SKM-1 treated with dmso at 0.1 percent for 144 hours (cell line): ENCODE results near the gene SLC19A3.
A peak's percentile ranks its signal among the peaks of the same experiment; 100 is the strongest.
"Not testable (repeated sequence)": the region's sequence is repeated elsewhere in the genome, so short reads cannot be mapped to it uniquely, and the experiment has no call there.

Experiments used
- DNase-seq: peaks from one replicate; lab custom pipeline; 2025; ENCODE audit not compliant: unreplicated experiment; lab: John Stamatoyannopoulos, UW

Gene SLC19A3

DNA sequence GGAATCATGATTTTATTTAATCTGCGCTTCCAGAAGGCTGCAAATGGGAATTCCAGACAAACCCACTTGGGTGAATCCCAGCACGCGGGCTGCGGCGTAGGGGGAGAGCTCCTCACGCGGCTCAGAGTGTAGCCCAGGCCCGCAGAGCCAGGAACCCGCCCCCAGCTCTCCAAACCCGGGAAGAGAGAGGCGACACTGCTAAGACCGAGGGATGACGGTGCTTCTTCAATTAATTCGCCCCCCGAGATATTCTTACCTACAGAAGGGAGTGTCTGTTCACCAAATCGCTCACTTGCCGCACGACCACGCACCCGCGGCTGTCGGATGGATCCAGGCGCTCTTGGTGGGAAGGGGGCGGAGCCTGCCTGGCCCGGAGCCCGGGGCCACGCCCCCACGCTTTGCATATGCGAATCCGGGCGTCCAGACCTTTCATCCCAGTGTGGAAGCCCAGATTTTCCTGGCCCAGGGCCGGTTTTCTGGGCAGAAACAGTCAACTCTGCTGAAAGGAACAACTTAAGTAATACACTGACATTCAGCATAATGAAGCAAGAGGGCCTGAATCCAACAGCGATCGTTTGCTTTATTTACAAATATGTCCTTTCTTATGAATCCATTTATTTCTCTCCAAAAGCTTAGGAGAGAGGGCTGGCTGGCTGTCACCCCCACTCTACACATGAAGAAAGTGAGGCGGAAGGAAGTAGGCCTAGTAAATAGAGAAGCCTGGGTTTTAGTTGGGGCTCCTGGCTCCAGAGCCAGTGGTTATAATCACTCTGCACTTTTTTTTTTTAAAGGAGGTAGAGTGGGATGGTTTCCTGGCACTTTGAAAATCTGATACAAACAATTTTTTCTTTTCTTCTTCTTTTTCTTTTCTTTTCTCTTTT, at the start of gene SLC19A3:
SLC19A3 (minus strand) TSS at position 342 of the 881 bp plus-strand sequence. CDS start 15,710 bp downstream, outside the sequence.
- DNase-seq: no peak

DNA sequence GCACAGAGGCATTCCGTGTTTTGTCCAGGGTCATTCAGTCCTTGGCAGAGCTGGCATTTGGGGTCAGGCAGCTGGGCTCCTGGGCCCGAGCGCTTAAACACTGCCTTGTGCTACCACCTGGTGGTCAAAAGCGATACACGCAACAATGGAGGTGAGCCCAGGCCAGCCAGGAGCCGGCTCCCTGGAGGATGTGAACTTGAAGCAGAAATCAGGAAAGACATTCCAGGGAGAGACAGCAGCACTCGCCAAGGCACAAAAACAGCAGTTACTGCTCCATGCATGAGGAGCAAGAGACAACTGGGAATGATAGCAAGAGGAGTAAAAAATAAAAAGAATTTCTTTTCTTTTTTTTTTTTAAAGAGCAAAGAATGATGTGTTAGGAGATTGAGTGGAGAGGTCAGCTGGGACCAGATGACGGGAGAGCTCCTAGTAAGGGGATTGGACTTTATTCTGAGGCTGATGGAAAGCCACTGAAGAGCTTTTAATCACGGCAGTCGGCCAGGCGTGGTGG, 48.6 kb upstream of the SLC19A3 start:
- peak; percentile 50 for DNase-seq

DNA sequence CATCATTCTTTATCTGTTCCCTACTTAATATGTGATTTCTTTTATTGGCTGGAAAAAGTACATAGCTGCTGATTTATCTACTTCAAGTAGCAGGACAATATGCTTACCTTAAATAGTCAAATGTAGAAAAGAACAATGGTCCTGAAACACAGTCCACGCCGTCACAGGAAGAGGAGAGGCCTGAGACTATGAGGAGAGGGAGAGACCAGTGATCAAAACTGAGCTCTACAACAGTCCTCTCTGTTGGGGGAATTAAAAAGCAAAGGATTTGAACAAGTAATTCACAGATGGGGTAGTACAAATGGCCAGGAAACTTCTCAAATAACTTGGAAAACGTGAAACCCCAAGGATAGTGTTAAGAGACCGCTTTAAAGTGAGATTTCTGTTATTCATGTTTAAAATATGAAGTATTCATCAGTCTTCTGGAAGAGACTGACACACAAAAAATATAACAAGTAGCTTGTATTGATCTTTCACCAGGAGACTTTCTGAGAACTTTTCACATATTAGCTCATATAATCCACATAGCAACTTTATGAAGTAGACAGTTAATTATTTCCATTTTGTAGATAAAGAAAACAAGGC, 48.1 kb upstream of the SLC19A3 start:
- no peak for DNase-seq

DNA sequence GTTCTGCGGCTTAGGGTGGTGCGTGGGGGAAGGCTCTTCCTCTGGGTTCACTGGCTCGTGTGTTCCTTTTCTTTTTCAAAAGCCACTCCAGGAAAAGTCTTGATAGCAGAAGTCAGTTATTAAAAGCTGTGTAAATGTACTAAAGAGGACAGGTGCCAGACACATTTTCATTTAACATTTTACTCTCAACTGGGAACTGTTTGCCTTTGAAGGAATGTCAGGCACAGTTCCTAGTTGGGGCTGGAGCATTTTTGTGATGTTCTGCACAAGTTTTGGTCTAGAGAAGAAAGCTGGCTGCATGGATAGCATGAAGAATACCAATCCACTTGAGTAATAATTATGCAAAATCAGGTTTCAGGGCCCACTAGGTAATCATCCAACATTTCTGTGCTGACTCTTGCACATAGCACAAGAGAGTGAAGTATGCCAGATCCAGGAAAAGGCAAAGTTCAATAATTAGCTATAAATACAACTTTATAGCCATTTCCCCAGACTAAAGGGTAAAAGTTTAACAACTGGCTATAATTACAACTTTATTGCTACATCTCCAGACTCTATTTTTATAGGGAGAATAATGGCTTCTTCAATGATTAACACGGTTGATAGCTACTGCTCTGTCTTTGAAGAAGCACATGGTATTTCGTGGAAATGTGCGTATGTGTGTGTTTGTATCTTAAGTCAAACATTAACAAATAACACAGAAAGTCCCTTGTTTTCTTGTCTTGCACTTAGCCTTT, 44.1 kb upstream of the SLC19A3 start:
- no peak for DNase-seq

DNA sequence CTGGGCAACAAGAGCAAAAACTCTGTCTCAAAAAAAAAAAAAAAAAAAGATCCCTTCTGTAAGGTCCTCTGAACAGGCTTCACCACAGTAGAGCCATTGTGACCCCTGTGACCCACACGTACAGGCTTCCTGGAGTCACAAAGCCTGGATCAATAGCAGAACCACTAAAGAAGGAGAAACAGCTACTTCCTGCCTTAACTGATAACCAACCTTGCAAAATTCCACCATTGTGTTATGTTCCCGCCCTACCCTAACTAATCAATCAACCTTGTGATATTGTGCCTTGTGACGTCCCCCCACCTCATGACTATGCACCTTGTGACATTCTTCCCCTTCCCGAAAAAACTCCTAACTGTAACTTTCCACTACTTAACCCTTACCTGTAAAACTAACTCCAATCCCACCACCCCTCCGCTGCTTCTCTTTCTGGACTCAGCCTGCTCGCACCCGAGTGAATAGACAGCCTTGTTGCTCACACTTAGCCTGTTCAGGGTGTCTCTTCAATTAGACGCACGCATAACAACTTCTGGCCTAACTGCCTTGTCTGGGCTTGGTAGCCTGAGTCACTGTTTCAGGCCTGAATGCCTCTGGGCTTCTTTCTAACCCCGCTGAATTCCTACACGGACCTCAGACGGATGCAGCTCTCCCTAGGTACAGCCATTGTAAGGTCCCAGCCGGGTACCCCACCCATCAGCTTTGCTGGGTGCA, 41.7 kb upstream of the SLC19A3 start:
- peak; percentile 24 for DNase-seq

DNA sequence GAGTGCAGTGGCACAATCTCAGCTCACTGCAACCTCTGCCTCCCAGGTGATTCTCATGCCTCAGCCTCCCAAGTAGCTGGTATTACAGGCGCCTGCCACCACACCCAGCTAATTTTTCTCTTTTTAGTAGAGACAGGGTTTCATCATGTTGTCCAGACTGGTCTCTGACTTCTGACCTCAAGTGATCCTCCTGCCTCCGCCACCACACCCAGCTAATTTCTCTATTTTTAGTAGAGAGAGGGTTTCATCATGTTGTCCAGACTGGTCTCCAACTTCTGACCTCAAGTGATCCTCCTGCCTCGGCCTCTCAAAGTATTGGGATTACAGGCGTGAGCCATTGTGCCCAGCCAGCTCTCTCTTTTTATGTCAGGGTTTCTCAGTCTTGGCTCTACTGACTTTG, 38.4 kb upstream of the SLC19A3 start:
- DNase-seq: not testable (repeated sequence)

DNA sequence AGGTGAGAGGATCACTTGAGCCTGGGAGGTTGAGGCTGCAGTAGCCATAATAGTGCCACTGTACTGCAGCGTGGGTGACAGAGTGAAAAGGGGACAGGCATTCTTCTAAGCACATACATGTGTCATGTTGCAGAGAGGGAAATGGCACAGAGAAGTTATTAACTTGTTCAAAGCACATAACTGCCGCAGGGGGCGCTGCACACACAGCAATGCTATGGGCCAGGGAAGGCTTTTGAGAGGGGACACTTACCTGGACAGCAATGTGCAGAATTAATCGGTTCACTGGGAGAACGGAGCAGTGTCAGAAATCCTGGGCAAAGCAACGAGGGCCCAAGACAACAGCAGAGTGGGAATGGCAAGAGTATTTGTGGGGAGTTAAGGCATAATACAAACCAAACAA, 30.3 kb upstream of the SLC19A3 start:
- DNase-seq: no peak

DNA sequence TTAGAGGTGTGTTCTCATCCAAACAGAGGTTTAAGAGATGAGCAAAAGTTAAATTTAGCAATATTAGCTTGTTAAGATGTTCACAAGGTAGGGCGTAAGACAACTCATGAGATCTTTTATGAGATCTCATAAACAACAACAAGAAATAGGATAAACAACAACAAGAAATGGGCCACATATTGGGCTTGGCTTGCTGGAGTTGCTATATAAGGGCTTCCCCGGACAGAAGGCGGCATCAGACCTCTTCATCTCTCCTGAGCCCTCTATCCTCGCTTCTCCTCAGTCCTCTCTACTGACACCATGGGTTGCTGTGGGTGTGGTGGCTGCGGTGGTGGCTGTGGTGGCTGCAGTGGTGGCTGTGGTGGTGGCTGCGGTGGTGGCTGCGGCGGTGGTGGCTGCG, 27.8 kb upstream of the SLC19A3 start, which contains the start of gene SCYGR8:
SCYGR8 (plus strand) TSS at position 301 of the 400 bp plus-strand sequence; CDS start at position 301, 0 bp downstream.
- DNase-seq: no peak

DNA sequence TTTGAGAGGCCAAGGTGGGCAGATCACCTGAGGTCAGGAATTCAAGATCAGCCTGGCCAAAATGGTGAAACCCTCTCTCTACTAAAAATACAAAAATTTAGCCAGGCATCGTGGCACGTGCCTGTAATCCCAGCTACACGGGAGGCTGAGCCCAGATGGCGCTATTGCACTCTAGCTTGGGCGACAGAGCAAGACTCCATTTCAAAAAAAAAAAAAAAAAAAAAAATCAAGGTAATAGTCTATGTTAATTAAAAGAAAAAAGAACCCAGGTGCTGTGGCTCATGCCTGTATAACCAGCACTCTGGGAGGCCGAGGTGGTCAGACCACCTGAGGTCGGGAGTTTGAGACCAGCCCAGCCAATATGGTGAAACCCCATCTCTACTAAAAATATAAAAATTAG, 22.9 kb upstream of the SLC19A3 start:
- DNase-seq: not testable (repeated sequence)

DNA sequence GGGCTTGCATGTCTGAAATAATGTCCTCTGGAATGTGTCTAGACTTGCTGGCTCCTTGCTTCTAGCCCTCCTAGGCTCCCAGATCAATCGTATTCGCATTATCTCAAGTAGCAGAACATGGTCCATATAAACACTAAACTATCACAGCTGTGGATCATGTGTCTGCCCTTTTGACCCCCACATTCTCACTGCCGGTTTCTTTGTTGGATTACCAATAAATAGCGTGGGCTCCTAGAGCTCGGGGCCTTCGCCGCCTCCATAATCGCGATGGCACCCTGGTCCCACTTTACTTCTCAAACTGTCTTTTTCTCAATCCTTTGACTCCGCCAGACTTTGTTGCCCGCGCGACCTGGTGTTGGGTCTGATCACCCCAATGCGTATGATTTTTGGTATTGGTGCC, 21.5 kb upstream of the SLC19A3 start:
- no peak for DNase-seq

DNA sequence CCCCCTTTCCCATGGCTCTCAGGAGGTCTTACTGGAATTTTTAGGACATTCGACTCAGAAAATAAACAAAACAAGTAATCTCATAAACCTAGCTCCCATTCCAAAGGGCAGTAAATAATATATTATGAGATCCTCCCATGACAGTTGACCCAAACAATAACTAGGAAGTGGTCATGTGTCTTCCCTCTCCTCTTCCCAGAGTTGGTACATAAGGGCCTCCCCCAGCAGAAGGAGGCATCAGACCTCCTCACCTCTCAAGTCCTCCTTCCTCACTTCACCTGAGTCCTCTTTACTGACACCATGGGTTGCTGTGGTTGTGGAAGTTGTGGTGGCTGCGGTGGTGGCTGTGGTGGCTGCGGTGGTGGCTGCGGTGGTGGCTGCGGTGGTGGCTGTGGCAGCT, 10.2 kb upstream of the SLC19A3 start, which contains the start of gene SCYGR7:
SCYGR7 (plus strand) TSS at position 301 of the 400 bp plus-strand sequence; CDS start at position 301, 0 bp downstream.
- no peak for DNase-seq

DNA sequence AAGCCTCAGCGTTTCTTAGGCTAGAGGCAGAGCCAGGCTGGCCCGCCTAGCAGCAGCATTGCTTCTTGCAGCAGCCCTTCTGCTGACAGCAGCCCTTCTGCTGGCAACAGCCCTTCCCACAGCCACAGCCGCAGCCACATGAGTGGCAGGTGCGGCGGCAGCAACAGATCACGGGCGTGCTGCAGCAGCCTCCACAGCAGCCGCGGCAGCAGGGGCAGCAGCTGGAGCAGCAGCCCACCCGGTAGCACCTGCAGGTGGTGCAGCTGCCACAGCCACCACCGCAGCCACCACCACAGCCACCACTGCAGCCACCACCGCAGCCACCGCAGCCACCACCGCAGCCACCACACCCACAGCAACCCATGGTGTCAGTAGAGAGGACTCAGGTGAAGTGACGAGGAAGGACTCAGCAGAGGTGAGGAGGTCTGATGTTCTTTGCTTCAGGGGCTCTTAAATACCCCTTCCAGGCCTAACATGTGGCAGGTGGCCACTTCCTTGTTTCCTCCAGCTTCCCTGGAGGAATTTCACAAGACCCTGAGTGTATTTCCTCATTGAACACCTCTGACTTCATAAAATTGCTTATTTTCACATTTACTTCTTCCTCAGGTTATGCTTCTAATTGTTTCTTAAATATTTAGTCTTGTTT, 6.7 kb upstream of the SLC19A3 start, which contains the start of gene SCYGR6:
SCYGR6 (minus strand) TSS at position 364 of the 646 bp plus-strand sequence; CDS start at position 364, 0 bp downstream.
- DNase-seq: peak; percentile 51

DNA sequence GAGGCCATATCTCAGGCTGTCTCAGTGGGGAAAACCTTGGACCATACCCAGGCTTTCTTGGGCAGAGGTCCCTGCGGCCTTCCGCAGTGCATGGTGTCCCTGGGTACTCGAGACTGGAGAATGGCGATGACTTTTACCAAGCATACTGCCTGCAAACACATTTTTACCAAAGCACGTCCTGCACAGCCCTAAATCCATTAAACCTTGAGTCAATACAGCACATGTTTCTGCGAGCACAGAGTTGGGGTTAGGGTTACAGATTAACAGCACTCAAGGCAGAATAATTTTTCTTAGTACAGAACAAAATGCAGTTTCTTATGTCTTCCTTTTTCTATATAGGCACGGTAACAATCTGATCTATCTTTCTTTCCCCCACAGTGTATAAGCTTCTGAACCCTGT, 5.0 kb upstream of the SLC19A3 start:
- not testable (repeated sequence) for DNase-seq

DNA sequence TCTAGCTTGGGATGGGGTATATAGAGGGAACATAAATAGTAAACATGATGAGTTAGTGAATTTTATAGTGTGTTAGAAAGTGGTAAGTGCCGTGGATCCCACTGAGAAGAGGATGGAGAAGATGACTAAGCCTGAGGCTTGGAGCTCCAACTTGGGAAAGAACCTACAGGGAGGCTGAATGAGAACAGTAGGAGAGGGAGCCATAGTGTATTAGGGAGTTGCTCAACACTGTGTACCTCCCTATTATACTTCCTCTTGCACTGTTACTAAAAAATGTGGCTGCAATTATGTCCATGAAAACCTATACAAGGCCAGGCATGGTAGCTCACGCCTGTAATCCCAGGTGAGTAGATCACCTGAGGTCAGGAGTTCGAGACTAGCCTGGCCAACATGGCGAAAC, 2.9 kb upstream of the SLC19A3 start:
- DNase-seq: peak; percentile 47

DNA sequence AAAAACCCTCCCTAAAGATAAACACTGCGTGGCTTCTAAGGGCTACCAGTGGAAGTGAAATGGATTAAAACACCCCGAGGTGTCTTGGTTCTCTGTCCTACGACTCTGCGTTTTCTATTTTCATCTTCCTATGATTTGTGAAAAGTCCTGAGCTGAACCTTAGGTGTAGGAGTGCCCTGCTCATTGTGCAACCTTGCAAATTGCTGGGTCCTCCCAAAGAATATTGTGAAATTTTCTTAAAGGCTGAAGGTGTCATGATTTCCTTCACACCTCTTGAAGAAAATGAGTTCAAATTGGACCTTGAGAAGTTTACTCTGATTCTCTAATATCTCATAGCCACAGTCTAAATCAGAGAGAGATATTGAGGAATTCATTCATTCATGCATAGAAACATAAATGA, 1.8 kb upstream of the SLC19A3 start:
- peak; percentile 24 for DNase-seq

DNA sequence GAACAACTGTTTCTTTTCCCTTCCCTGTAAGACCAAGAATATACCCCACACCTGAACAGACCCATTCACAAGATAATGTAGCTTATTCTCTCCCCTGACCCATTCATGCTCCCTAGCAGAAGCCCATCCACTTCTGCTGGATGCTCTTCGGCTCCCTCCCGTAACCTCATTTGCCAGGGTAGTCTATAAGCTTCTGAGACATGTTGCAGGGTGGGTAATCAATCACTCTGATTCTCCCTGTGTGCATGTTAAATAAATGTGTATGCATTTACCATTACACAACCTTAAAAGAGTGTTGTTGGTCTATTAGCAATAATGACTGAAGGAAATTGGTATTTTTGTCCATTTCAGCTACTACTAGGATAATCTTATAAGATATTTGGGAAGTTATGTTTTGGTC, 1.3 kb downstream of the SLC19A3 start:
- DNase-seq: no peak

DNA sequence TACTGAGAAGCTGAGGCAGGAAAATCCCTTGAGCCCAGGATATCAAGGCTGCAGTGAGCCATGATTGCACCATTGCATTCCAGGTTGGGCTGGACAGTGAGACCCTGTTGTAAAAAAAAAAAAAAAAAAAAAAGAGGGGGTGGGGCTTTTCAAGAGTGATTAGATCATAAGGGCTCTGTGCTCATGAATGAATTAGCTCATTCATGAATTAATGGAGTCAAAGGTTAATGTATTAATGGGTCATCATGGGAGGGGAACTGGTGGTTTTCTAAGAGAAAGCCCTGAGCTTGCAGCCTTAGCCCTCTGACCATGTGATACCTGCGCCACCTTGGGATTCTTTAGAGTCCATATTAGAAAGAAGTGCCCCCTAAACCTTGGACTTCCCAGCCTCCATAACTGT, 4.5 kb downstream of the SLC19A3 start:
- DNase-seq: no peak

DNA sequence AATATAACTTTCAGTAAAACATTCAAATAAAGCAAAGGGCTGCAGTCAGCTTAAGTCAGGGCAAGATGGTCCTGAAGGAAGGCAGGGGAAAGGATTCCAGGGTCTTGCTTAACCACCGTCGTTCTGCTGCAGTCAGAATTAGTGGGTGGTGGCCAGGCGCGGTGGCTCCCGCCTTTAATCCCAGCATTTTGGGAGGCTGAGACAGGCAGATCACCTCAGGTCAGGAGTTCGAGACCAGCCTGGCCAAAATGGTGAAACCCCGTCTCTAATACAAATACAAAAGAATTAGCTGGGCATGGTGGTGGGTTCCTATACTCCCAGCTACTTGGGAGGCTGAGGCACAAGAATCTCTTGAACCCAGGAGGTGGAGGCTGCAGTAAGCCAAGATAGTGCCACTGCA, 6.8 kb downstream of the SLC19A3 start:
- DNase-seq: no peak

DNA sequence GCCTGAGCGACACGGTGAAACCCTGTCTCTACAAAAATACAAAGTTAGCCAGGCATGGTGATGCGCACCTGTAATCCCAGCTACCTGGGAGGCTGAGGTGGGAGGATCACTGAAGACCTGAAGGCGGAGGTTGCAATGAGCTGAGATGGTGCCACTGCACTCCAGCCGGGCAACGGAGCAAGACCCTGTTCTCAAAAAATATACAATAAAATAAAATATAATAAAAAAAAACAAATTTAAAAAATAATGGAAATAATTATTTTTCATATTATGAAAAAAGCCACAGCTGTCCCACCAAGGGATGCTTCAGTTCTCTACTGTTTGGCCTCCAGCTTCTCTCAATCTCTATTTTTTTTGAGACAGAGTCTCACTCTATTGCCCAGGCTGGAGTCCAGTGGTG, 10.4 kb downstream of the SLC19A3 start:
- DNase-seq: no peak

DNA sequence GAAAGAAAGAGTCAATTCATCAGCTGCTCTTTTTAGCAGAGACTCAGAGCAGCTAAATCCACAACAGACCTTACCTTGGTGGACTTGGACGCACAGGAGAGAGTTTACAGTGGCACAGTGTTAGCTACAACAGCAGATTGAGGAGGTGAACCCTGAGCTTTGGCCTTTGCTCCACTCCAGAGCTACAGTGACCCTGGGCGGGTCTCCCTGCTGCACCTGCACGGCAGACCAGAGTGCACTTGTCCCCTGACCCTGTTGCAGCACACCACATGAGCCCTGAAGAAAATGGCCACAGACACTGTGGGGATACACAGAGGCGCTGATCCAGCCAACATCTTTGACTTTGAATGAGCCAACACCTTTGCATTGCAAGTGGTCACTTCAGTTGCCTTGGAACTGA, 11.0 kb downstream of the SLC19A3 start:
- DNase-seq: no peak
